NCI-H510A (cell line): ENCODE results near the gene RASSF5.
"Not testable (repeated sequence)": the region's sequence is repeated elsewhere in the genome, so short reads cannot be mapped to it uniquely, and the experiment has no call there.

Experiments
- DNase-seq: peaks from one replicate; lab custom pipeline; 2025; lab: John Stamatoyannopoulos, UW

RASSF5 gene

DNA sequence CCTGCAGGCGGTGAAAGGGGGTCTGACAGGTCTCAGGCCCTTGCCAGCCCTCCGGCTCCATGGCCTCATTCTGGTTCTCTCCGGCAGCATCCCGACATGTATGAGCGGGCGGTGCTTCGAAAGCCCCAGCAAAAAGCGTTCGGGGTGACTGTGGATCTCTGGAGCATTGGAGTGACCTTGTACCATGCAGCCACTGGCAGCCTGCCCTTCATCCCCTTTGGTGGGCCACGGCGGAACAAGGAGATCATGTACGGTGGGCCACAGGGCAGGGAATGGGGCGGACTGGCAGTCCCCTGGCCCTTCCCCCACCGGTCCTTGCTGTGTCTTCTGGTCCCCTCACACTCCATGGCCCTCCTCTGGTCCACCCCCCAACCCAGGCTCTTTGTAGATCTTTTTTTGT lies 30.7 kb upstream of the RASSF5 start:
- DNase-seq, result no peak

GRCh38 chr1:206477110-206477509 lies 30.2 kb upstream of the RASSF5 start:
- no peak for DNase-seq

GRCh38 chr1:206477581-206478380 lies 29.6 kb upstream of the RASSF5 start:
- DNase-seq, result no peak

DNA sequence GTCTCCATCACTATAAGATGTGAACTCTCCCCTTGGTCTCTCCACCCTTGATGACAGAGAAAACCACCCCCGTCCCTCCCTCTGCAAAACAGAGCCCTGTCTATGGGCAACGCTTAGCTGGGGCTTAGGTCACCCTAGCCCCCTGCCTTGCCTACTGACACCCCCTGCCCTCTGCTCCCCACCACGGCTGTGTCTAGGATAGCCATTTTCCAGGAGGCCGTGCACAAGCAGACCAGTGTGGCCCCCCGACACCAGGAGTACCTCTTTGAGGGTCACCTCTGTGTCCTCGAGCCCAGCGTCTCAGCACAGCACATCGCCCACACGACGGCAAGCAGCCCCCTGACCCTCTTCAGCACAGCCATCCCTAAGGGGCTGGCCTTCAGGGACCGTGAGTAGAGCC lies 28.6 kb upstream of the RASSF5 start:
- no peak for DNase-seq

GRCh38 chr1:206479183-206480125 lies 27.9 kb upstream of the RASSF5 start:
- peak; percentile 29 for DNase-seq

DNA sequence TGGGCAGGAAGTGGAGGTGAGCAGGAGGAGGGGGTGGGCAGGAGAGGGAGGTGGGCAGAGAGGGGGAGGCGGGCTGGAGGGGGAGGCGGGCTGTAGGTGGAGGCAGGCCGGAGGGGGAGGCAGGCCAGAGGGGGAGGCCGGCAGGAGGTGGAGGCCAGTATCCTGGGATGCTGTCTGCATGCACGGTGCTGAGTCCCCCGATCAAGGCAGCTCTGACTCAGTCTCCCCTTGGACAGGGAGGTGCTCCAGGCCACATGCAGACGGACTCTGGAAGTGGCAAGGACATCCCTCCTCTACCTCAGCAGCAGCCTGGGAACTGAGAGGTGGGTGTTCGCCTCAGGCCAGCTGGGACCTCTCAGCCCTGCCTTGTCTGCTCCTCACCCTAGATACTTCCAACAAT lies 27.1 kb upstream of the RASSF5 start:
- DNase-seq, result no peak

- no peak for DNase-seq
Observed at GRCh38 chr1:206482611-206483010, 24.7 kb upstream of the RASSF5 start.

DNA sequence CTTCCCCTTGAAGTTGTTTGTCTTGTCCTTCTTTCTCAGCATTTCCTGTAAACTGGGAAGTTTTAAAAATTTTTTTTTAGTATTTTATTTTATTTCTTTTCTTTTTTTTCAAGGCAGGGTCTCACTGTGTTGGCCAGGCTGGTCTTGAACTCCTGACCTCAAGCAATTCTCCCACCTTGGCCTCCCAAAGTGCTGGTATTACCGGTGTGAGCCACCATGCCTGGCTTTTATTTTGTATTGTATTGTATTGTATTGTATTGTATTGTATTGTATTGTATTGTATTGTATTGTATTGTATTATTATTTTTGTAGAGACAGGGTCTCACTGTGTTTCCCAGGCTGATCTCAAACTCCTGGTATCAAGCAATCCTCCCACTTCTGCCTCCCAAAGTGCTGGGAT lies 23.5 kb upstream of the RASSF5 start:
- DNase-seq, result not testable (repeated sequence)

DNA sequence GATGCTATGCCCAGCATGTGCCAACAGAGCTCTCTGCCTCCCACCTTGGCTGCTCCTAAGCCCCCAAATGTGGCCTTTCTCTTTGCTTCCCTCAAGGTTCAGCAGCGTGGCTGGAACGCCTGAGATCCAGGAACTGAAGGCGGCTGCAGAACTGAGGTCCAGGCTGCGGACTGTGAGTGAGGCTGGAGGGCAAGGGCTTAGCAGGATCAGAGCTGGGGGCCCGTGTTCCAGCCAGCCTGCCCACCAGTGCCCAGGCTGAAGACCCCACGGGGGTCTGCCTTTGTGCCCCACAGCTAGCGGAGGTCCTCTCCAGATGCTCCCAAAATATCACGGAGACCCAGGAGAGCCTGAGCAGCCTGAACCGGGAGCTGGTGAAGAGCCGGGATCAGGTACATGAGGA lies 22.4 kb upstream of the RASSF5 start:
- DNase-seq, result no peak

- DNase-seq, result no peak
Observed at GRCh38 chr1:206486995-206487788, 20.1 kb upstream of the RASSF5 start.

GRCh38 chr1:206487970-206488369 lies 19.4 kb upstream of the RASSF5 start:
- DNase-seq, result no peak

GRCh38 chr1:206488466-206488865 lies 18.9 kb upstream of the RASSF5 start:
- no peak for DNase-seq

DNA sequence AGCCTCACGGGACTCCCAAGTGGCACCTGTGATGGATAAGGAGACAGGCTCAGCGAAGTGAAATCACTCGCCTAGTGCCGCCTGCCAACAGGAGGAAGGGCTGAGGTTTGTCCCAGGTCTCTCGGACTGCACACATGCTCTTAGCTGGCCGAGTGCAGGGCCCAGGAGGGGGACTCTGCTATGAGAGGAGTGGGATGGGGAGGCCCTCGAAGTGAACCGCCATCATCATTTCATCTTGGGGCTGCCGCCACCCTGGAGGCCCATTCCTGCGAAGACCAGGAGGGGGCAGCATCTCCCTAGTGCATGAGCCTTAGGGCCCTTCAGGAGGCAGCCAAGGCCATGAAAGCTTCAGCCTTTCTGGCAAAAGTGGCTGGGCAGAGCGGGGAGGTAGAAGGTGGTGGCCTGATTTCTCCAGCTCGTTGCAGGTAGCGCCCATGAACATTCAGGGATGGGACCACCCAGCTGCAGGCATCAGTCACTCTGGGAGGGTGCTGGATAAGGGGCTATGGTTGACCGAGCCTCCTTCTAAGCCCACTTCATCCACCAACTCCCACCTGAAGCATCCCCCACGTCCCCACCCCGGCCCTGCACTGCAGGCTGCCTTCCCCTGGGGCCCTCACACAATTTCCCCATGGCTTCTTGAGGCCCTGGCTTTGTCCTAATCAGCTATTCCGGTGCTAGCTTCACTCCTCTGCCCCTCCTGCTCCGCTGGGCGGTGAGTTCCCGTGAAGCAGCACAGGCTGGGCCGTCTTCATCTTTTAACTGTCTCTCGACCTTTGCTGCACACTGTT lies 17.2 kb upstream of the RASSF5 start:
- no peak for DNase-seq

GRCh38 chr1:206490771-206491405 lies 16.4 kb upstream of the RASSF5 start:
- DNase-seq, result no peak

DNA sequence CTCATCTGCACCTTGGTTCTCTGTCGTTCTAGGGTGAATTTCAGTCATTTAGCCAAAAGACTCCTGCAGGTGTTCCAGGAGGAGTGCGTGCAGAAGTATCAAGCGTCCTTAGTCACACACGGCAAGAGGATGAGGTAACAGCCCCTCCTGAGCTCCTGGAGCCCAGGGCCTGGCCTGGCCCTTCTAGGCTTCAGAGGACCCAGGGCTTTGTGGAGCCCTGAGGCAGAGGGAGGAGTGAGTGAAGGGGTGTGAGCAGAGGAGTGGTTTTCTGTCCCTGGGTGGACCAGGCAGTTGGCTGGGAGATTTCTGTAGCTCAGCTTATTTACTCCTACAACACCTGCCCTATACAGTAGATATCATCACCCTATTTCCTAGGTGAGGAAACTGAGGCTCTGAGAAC lies 15.7 kb upstream of the RASSF5 start:
- no peak for DNase-seq

DNA sequence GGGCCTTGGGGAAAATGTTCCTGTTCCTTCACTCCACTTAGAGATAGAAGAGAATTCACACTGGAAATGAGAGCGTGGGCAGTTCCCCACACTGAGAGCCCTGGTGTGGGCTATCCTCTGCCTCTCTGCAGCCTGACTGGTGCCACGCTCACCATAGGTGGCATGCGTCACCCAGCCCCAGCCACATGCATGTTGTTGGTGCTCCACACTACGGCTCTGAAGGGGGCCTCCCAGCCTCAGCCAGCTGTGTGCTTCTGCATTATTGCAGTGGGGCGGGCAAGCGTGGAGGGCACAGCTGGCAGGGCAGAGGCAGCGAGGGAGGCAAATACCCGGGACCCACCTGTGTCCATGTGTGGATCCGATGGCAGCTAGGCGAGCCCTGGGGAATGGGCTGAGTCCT lies 14.7 kb upstream of the RASSF5 start:
- no peak for DNase-seq

GRCh38 chr1:206493279-206493678 lies 14.1 kb upstream of the RASSF5 start:
- no peak for DNase-seq

DNA sequence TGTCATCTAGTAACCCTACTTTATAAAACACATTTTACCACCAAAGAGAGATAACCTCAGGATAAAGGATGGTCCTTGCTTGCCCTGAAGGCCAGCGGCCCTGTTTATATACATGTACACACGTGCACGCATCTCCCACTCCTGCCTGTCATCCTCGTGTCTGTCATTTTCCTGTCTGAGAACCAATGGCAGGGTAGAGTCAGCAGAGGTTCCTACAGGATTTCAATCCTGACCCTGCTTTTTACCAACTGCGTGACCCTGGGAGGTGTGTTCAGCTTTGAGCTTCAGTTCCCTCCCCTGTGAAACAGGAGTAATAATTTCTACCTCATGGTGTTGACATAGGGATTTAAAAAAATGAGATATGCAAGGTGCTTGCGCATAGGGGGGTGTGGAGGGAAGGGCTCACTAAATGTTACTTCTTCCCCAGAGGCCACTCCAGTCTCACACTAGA lies 12.3 kb upstream of the RASSF5 start:
- DNase-seq, result no peak

GRCh38 chr1:206495493-206496046 lies 11.8 kb upstream of the RASSF5 start:
- DNase-seq, result no peak

- DNase-seq, result no peak
Observed at GRCh38 chr1:206496131-206496793, 11.1 kb upstream of the RASSF5 start.
